Type B pancreatic cell (in vitro differentiated cells): ENCODE data around the gene STRIP2. TPM values are rescaled to one million over a fixed set of nuclear protein-coding genes. Genes with fewer than 3 reads are reported as not detected.
"Not testable (repeated sequence)": the region's sequence is repeated elsewhere in the genome, so short reads cannot be mapped to it uniquely, and the experiment has no call there.

Experiments
- DNase-seq: peaks from one replicate; pipeline ENCODE4 v3.0.0; 2021; ENCODE audit warnings: mixed read lengths; ENCODE audit not compliant: unreplicated experiment; ENCODE audit errors: extremely low spot score
- H3K27ac Mint-ChIP-seq: 2 replicates; pipeline ENCODE4 v1.8.0; 2021; ENCODE audit warnings: mild to moderate bottlenecking, mixed read lengths
- H3K27me3 Mint-ChIP-seq: 2 replicates; pipeline ENCODE4 v1.8.0; 2021; ENCODE audit warnings: mixed read lengths
- H3K36me3 Mint-ChIP-seq: 2 replicates; pipeline ENCODE4 v1.8.0; 2021; ENCODE audit warnings: mixed read lengths
- H3K4me1 Mint-ChIP-seq: one replicate; pipeline ENCODE4 v1.8.0; 2021; ENCODE audit warnings: mixed read lengths; ENCODE audit not compliant: unreplicated experiment
- H3K4me3 Mint-ChIP-seq: 2 replicates; pipeline ENCODE4 v1.8.0; 2021; ENCODE audit warnings: mild to moderate bottlenecking, mixed read lengths
- H3K9me3 Mint-ChIP-seq: 2 replicates; pipeline ENCODE4 v1.8.0; 2021; ENCODE audit warnings: mixed read lengths
- total RNA-seq: library from RNA; stranded (reverse); gene quantifications from 2 replicates; pipeline ENCODE4 v1.2.1, GENCODE V29; 2021; ENCODE audit warnings: low replicate concordance
- TF ChIP-seq, protein P1 (sequence below): fragments of 200-600 bp; sonication (generic); conservative IDR thresholded peaks from 2 replicates; pipeline ENCODE4 v1.5.0; 2021; ENCODE audit warnings: antibody characterized with exemption, mild to moderate bottlenecking

Gene STRIP2
- total RNA-seq, 1 donor from 2014 or later = 8.7 TPM

- Mint-ChIP-seq H3K27me3 (peaks cover 25% of the 10 kb centered on the region), H3K4me1 (no peaks in the 10 kb centered on the region), H3K27ac (no peak overlapping the region), H3K36me3 (no peaks in the 10 kb centered on the region), H3K4me3 (no peak overlapping the region), H3K9me3 (no peaks in the 10 kb centered on the region)
- TF ChIP-seq, protein P1, sequence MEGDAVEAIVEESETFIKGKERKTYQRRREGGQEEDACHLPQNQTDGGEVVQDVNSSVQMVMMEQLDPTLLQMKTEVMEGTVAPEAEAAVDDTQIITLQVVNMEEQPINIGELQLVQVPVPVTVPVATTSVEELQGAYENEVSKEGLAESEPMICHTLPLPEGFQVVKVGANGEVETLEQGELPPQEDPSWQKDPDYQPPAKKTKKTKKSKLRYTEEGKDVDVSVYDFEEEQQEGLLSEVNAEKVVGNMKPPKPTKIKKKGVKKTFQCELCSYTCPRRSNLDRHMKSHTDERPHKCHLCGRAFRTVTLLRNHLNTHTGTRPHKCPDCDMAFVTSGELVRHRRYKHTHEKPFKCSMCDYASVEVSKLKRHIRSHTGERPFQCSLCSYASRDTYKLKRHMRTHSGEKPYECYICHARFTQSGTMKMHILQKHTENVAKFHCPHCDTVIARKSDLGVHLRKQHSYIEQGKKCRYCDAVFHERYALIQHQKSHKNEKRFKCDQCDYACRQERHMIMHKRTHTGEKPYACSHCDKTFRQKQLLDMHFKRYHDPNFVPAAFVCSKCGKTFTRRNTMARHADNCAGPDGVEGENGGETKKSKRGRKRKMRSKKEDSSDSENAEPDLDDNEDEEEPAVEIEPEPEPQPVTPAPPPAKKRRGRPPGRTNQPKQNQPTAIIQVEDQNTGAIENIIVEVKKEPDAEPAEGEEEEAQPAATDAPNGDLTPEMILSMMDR = no peak
- DNase-seq = no peak
Observed at GRCh38 chr7:129522971-129523340, 88.7 kb downstream of the STRIP2 start.

- TF ChIP-seq, protein P1 = no peak
Observed at GRCh38 chr7:129523924-129524323, 89.7 kb downstream of the STRIP2 start.

DNA sequence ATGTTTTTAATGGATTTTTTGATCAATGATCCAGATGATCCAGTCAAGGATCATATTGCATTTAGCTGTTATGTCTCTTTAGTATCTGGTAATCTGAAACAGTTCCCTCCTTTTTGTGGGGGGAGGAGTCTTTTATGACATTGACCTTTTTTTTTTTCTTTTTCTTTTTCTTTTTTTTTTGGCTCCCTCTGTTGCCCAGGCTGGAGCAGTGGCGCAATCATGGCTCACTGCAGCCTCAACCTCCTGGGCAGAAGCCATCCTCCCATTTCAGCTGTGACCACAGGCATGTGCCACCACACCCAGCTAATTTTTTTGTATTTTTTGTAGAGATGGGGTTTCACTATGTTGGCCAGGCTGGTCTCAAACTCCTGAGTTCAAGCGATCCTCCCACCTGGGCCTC is 90.2 kb downstream of the STRIP2 start:
- H3K27ac Mint-ChIP-seq, H3K4me3 Mint-ChIP-seq, H3K9me3 Mint-ChIP-seq, DNase-seq, H3K36me3 Mint-ChIP-seq, H3K4me1 Mint-ChIP-seq: not testable (repeated sequence)
- peaks cover 23% of the 10 kb centered on the region for H3K27me3 Mint-ChIP-seq

More at GRCh38 chr7:129523924-129524323, 89.7 kb downstream of the STRIP2 start:
- no peaks in the 10 kb centered on the region for H3K4me1 Mint-ChIP-seq
- no peaks in the 10 kb centered on the region for H3K36me3 Mint-ChIP-seq
- H3K27me3 Mint-ChIP-seq = peaks cover 23% of the 10 kb centered on the region
- no peak overlapping the region for H3K27ac Mint-ChIP-seq
- no peaks in the 10 kb centered on the region for H3K9me3 Mint-ChIP-seq
- DNase-seq = no peak
- H3K4me3 Mint-ChIP-seq = no peak overlapping the region

- H3K9me3 Mint-ChIP-seq = no peaks in the 10 kb centered on the region
- no peak overlapping the region for H3K4me3 Mint-ChIP-seq
- no peaks in the 10 kb centered on the region for H3K4me1 Mint-ChIP-seq
- no peaks in the 10 kb centered on the region for H3K36me3 Mint-ChIP-seq
- TF ChIP-seq, protein P1 = no peak
- peaks cover 23% of the 10 kb centered on the region for H3K27me3 Mint-ChIP-seq
- no peak overlapping the region for H3K27ac Mint-ChIP-seq
- DNase-seq = no peak
Observed at GRCh38 chr7:129525225-129525862, 91.1 kb downstream of the STRIP2 start.

- Mint-ChIP-seq H3K27me3 (peaks cover 8% of the 10 kb centered on the region), H3K27ac (no peak overlapping the region), H3K4me3 (no peak overlapping the region), H3K4me1 (no peaks in the 10 kb centered on the region), H3K9me3 (no peaks in the 10 kb centered on the region), H3K36me3 (no peaks in the 10 kb centered on the region)
- no peak for DNase-seq
- TF ChIP-seq, protein P1 = no peak
Observed at GRCh38 chr7:129529643-129530042, 95.4 kb downstream of the STRIP2 start.

- no peak overlapping the region for H3K27ac Mint-ChIP-seq
- H3K9me3 Mint-ChIP-seq = no peaks in the 10 kb centered on the region
- peaks cover under 1% of the 10 kb centered on the region for H3K4me1 Mint-ChIP-seq
- no peak for DNase-seq
- H3K36me3 Mint-ChIP-seq = no peaks in the 10 kb centered on the region
- no peaks in the 10 kb centered on the region for H3K27me3 Mint-ChIP-seq
- TF ChIP-seq, protein P1 = no peak
- no peak overlapping the region for H3K4me3 Mint-ChIP-seq
Observed at GRCh38 chr7:129530795-129531391, 96.7 kb downstream of the STRIP2 start.
